Karpas-422 (cell line): ENCODE results near the gene GNB1L. TPM values are rescaled to one million over a fixed set of nuclear protein-coding genes. Genes with fewer than 3 reads are reported as not detected.

Source experiments
- DNase-seq: peaks from one replicate; pipeline ENCODE4 v3.0.0-alpha.2; 2015
- H2AFZ ChIP-seq: fragments of 200-600 bp; sonication (generic); 2 replicates; pipeline ENCODE4 v1.6.1; 2014; ENCODE audit warnings: antibody characterized with exemption, low read length, mixed read lengths
- H3K27ac ChIP-seq: fragments of 200-600 bp; sonication (generic); 2 replicates; pipeline ENCODE4 v1.5.1; 2014; ENCODE audit warnings: mild to moderate bottlenecking, low read length, moderate library complexity
- H3K27me3 ChIP-seq: fragments of 200-600 bp; sonication (generic); 2 replicates; pipeline ENCODE4 v1.6.1; 2014; ENCODE audit warnings: low read length, mixed read lengths
- H3K36me3 ChIP-seq: fragments of 200-600 bp; sonication (generic); 2 replicates; pipeline ENCODE4 v1.6.1; 2014; ENCODE audit warnings: low read length, mixed read lengths; ENCODE audit not compliant: insufficient read depth
- H3K4me1 ChIP-seq: fragments of 200-600 bp; sonication (generic); 2 replicates; pipeline ENCODE4 v1.6.1; 2014; ENCODE audit warnings: mild to moderate bottlenecking, low read length, mixed read lengths
- H3K4me2 ChIP-seq: fragments of 200-600 bp; sonication (generic); 2 replicates; pipeline ENCODE4 v1.6.1; 2014; ENCODE audit warnings: low read length, low read depth, mild to moderate bottlenecking; ENCODE audit not compliant: poor library complexity, severe bottlenecking
- H3K4me3 ChIP-seq: fragments of 200-600 bp; sonication (generic); 2 replicates; pipeline ENCODE4 v1.5.1; 2014; ENCODE audit warnings: mild to moderate bottlenecking, antibody characterized with exemption, low read length, mixed read lengths
- H3K79me2 ChIP-seq: fragments of 200-600 bp; sonication (generic); 2 replicates; pipeline ENCODE4 v1.6.1; 2014; ENCODE audit warnings: mild to moderate bottlenecking, low read length, mixed read lengths
- H3K9ac ChIP-seq: fragments of 200-600 bp; sonication (generic); 2 replicates; pipeline ENCODE4 v1.6.0; 2014; ENCODE audit warnings: low read length
- H3K9me2 ChIP-seq: fragments of 200-600 bp; sonication (generic), shearing (Covaris generic); replicated peaks from 2 replicates; pipeline ENCODE4 v1.6.0; 2014; ENCODE audit warnings: mild to moderate bottlenecking, low read length, moderate library complexity; ENCODE audit not compliant: insufficient read depth
- H3K9me3 ChIP-seq: fragments of 300-700, 200-600 bp; sonication (generic); 2 replicates; pipeline ENCODE4 v1.6.1; 2014; ENCODE audit warnings: low read length, mixed read lengths
- H4K20me1 ChIP-seq: fragments of 200-600 bp; sonication (generic); 2 replicates; pipeline ENCODE4 v1.6.1; 2014; ENCODE audit warnings: mild to moderate bottlenecking, antibody characterized with exemption, low read length, low read depth; ENCODE audit not compliant: insufficient read depth
- total RNA-seq: library from RNA; depleted of rRNA; stranded (reverse); fragments of >200 nt; shearing (Covaris generic); gene quantifications from 2 replicates; pipeline ENCODE4 v1.2.3, GENCODE V29; 2014; ENCODE audit warnings: low replicate concordance

Gene GNB1L
- total RNA-seq, 1 experiment from 2014 or later: 4.4 TPM

DNA sequence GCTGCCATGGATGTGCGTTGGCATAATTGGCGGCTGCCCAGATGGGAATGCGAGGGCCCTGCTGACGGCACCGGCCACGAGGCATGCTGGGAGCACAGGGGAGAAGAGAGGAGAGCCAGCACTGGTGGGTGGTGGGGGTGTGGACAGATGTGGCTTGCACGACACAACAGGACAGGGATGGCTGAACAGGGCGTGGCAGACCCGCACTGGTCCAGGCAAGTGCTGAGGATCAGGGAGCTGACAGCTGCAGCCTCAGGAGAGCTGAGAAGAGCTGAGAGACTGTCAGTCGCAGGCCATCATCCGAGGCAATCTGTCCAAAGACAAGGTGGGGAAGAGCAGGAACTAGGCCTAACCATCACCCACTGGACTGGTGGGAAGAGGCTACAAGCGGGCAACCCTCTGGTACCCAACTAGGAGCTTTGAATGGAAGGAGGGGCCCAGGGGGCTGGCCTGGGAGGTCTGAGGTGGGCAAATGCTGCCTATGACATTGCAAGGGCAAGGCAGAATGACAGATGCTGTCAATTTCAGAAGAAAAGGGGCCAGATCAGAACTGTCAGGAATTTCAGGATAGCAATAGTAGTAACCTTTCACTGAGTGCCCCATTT lies 2.4 kb downstream of the GNB1L start:
- Histone ChIP-seq H3K9me3 (no peaks in the 10 kb centered on the region), H4K20me1 (peaks cover 14% of the 10 kb centered on the region; the same call in 1 of the 2 replicates), H3K36me3 (no peaks in the 10 kb centered on the region; the same call in 1 of the 2 replicates), H3K4me3 (no peak overlapping the region; the same call in 1 of the 2 replicates), H3K9ac (peak overlapping the region; percentile 98; the same call in 1 of the 2 replicates), H3K9me2 (no peaks in the 10 kb centered on the region), H2AFZ (no peak overlapping the region), H3K27ac (no peak overlapping the region), H3K4me1 (peaks cover 18% of the 10 kb centered on the region), H3K79me2 (peaks cover 49% of the 10 kb centered on the region), H3K27me3 (no peaks in the 10 kb centered on the region), H3K4me2 (peak overlapping the region; percentile 91)
- no peak for DNase-seq

DNA sequence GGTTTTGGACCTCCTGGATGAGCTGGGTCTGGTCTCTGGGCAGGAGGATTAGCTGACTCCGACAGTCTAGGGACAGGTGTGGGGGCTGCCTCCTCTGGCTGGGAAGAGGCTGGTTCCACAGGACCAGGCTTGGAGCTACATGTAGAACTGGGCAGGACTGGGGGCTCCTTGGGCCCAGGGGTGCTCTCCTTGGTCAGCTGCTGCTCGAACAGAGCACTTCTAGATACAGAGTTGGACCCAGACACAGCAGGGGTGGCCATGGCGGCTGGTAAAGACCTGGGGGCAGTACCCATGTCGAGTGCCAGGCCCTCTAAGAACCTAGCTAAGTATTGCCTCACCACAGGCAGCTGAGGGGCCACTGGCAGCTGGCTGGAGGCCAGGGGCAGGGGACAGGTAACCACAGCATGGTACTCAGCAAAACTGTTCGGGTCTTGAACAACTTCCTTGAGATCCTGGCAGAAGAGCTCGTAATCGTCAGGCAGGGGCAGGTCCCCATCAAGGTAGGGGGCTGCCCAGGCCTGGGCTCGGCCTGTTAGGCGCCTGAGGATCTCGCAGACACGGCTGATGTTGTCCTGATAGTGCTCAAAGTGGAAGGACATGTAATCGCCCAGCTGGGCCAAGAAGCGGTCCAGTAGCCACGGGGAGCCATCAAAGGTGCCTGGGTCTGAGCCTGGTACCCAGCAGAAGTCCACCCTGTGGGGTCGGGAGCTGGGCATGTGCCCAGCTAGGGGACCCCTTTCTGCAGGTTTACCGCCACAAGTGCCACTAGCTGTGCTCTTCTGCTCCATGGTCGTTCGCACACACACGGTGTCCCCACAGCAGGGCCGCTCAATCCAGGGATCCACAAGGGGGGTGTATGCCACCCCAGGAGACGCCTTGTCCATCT lies 3.1 kb downstream of the GNB1L start:
- Histone ChIP-seq H2AFZ (no peak overlapping the region), H3K79me2 (peaks cover 49% of the 10 kb centered on the region), H3K9me3 (no peaks in the 10 kb centered on the region), H3K27me3 (no peaks in the 10 kb centered on the region), H3K4me3 (no peak overlapping the region), H4K20me1 (peaks cover 14% of the 10 kb centered on the region; the same call in 1 of the 2 replicates), H3K9me2 (no peaks in the 10 kb centered on the region), H3K27ac (no peak overlapping the region), H3K4me1 (peaks cover 18% of the 10 kb centered on the region), H3K36me3 (no peaks in the 10 kb centered on the region; the same call in 1 of the 2 replicates), H3K4me2 (no peak overlapping the region), H3K9ac (no peak overlapping the region)
- no peak for DNase-seq

GRCh38 chr22:19850763-19851109 lies 3.9 kb downstream of the GNB1L start:
- H3K9me2 ChIP-seq: no peaks in the 10 kb centered on the region
- no peak overlapping the region for H3K4me2 ChIP-seq
- no peak overlapping the region for H3K4me3 ChIP-seq
- H2AFZ ChIP-seq: no peak overlapping the region
- H3K4me1 ChIP-seq: peaks cover 13% of the 10 kb centered on the region
- H3K9ac ChIP-seq: no peak overlapping the region
- no peaks in the 10 kb centered on the region for H3K9me3 ChIP-seq
- no peak for DNase-seq
- H4K20me1 ChIP-seq: peaks cover 14% of the 10 kb centered on the region; the same call in 1 of the 2 replicates
- no peaks in the 10 kb centered on the region for H3K27me3 ChIP-seq
- H3K36me3 ChIP-seq: no peaks in the 10 kb centered on the region; the same call in 1 of the 2 replicates
- peaks cover 43% of the 10 kb centered on the region for H3K79me2 ChIP-seq
- H3K27ac ChIP-seq: no peak overlapping the region

DNA sequence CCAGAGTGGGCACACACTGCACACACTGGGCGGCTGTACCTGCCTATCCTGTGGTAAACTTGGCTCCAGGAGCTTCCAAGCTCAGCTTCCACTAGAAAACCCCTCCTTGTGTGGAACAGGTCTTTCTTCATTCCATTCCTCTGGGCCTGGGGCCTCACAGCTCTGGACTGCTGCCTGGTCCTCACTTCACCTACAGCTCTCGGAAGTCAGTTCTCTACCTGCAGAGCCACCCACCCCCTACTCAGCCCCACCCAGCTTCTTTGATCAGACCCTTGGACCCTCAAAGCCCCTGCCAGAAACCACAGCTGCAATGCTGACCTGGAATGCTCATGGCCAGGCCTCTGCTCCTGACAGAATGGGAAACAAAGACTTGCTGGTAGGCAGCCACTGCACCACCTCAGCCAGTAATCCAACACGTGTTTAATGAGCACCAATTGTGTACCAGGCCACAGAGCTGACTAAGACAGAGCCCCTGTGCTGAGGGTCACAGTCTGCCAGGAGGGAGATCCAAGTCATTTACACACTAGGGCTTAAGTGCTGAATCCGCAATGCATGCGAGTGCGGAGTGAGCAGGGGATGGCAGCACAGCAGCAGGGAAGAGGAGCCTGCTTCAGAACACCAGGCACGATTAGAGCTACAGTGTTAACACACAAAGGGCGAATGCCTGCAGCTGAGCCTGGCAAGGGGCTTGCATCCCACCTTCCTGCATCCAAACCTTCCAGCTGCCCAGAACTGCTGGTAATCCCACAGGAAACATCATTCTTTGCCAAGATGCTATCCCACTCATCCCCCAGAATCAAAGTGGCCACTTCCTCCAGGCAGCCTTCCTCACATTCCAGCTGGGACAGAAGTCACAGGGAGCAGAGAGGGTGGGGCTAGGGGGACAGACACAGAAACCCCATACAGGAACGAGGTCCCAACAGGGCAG lies 4.6 kb downstream of the GNB1L start:
- peaks cover 37% of the 10 kb centered on the region for H3K79me2 ChIP-seq
- no peak overlapping the region for H2AFZ ChIP-seq
- no peaks in the 10 kb centered on the region for H3K27me3 ChIP-seq
- H3K9me3 ChIP-seq: no peaks in the 10 kb centered on the region
- no peaks in the 10 kb centered on the region; the same call in 1 of the 2 replicates for H3K36me3 ChIP-seq
- DNase-seq: no peak
- H4K20me1 ChIP-seq: peaks cover 14% of the 10 kb centered on the region; the same call in 1 of the 2 replicates
- peaks cover 11% of the 10 kb centered on the region for H3K4me1 ChIP-seq
- H3K9ac ChIP-seq: no peak overlapping the region
- H3K4me3 ChIP-seq: no peak overlapping the region
- no peaks in the 10 kb centered on the region for H3K9me2 ChIP-seq
- H3K27ac ChIP-seq: no peak overlapping the region
- no peak overlapping the region for H3K4me2 ChIP-seq

- Histone ChIP-seq H3K4me3 (no peak overlapping the region), H3K27ac (no peak overlapping the region), H3K79me2 (peaks cover 25% of the 10 kb centered on the region), H3K36me3 (no peaks in the 10 kb centered on the region; the same call in 1 of the 2 replicates), H4K20me1 (peaks cover 25% of the 10 kb centered on the region; the same call in 1 of the 2 replicates), H3K9ac (no peak overlapping the region), H3K9me2 (no peaks in the 10 kb centered on the region), H3K27me3 (no peaks in the 10 kb centered on the region), H3K4me2 (no peak overlapping the region), H3K4me1 (peaks cover 10% of the 10 kb centered on the region), H2AFZ (no peak overlapping the region), H3K9me3 (no peaks in the 10 kb centered on the region)
- no peak for DNase-seq
Observed at GRCh38 chr22:19848298-19849224, 6.1 kb downstream of the GNB1L start.

DNA sequence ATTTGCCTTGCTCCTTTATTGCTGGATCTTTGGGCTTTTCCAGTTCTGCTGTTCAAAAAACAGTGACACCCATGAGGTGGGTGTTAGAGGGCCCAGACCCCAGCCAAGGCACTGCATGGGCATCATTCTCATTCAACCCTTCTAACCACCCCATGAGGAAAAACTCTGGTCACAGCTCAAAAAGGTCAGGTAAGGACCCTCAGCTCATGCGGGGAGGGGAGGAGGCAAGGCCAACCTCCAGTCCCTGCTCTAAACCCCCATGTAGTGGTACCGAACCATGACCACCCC lies 7.4 kb downstream of the GNB1L start:
- no peaks in the 10 kb centered on the region for H3K27me3 ChIP-seq
- no peak overlapping the region for H3K4me3 ChIP-seq
- H2AFZ ChIP-seq: no peak overlapping the region
- H4K20me1 ChIP-seq: 0 out of 2 replicates have a peak, but pooled peaks cover 13% of the 10 kb centered on the region
- no peaks in the 10 kb centered on the region for H3K4me1 ChIP-seq
- no peak overlapping the region for H3K27ac ChIP-seq
- H3K9me3 ChIP-seq: no peaks in the 10 kb centered on the region
- no peaks in the 10 kb centered on the region; the same call in 1 of the 2 replicates for H3K36me3 ChIP-seq
- H3K79me2 ChIP-seq: peaks cover 12% of the 10 kb centered on the region
- no peak for DNase-seq
- H3K9ac ChIP-seq: no peak overlapping the region
- H3K4me2 ChIP-seq: no peak overlapping the region
- H3K9me2 ChIP-seq: no peaks in the 10 kb centered on the region

DNA sequence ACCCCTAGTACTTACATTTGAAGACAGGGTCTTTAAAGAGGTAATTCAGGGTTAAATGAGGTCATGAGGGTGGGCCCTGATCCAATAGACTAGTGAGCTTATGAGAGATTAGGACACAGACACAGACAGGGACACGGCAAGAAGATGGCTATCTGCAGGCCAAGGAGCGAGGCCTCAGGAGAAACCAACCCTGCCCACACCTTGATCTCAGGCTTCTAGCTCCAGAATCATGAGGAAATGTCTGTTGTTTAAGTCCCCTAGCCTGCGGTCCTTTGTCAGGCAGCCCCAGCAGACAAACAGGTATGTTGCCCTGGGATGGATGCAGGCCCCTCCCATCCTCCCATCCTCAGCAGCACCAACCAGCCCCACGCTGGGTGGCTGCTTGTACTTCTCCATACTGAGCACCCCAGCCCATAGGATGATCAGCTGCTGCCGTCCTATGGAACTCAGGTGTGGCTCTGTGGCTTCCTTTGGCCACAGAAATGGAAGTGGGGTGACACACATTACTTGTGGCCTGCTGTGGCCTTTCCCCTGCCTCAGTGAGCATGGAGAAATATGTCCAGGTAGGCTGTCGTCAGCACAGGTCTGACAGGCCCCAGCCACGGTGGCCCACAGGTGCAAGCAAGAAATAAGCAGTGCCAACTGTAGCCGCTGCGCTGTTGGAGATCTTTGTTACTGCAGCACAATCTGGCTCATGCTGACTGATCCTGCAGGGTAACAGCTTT lies 7.9 kb downstream of the GNB1L start:
- Histone ChIP-seq H3K79me2 (peaks cover 7% of the 10 kb centered on the region; the same call in 1 of the 2 replicates), H3K4me1 (peaks cover 4% of the 10 kb centered on the region), H3K27me3 (no peaks in the 10 kb centered on the region), H3K4me3 (no peak overlapping the region), H3K36me3 (no peaks in the 10 kb centered on the region; the same call in 1 of the 2 replicates), H3K9me3 (no peaks in the 10 kb centered on the region), H3K27ac (no peak overlapping the region), H2AFZ (no peak overlapping the region), H4K20me1 (0 out of 2 replicates have a peak, but pooled peaks cover 13% of the 10 kb centered on the region), H3K9ac (no peak overlapping the region), H3K9me2 (no peaks in the 10 kb centered on the region), H3K4me2 (no peak overlapping the region)
- no peak for DNase-seq
